Pons (tissue), 1 donor: ENCODE measurements around the gene CTCF.

Source experiments
- DNase-seq: peaks from one replicate; pipeline ENCODE4 v3.0.0-alpha.2; 2016; ENCODE audit warnings: low spot score

Gene CTCF

GRCh38 chr16:67548265-67549126 is 13.8 kb upstream of the CTCF start:
- no peak for DNase-seq

DNA sequence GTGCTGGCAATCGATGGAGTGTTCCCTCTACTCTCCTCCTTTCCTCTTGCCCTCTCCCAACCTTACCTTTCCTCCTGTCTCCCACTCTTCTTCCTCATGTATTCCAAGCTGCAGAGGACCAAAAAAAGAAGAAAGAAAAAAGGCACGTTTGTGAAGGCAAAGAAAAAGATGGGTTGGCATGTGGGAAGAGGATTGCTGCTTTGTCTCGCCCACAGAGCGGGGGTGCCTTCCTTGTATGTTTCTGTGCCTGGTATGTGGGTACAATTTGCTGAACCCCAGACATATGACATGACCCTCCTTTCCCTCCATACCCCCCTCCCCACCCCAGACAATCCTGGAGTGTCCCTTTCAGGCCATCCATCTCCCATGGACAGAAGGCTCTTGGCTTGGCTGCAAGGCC is 13.1 kb upstream of the CTCF start:
- no peak for DNase-seq

GRCh38 chr16:67549936-67550335 is 12.4 kb upstream of the CTCF start:
- no peak for DNase-seq

GRCh38 chr16:67551091-67551490 is 11.2 kb upstream of the CTCF start:
- DNase-seq, result no peak

DNA sequence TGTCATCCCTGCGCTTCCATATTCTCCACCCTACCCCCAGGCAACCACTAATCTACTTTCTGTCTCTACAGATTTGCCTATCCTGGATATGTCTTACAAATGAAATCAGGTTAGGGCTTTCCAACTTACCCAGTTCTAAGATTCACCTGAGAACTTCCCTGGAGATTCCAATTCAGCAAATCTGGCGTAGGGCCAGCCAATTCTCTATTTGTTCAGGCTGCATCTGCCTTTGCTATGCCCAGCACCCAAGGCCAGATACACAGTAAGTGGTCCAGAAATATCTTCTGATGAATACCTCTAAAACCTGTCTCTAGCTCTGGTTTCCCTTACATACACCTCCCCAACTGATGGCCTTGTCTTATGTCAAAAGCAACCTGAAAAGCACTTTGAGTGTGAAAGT is 10.4 kb upstream of the CTCF start:
- no peak for DNase-seq

GRCh38 chr16:67552476-67552875 is 9.8 kb upstream of the CTCF start:
- DNase-seq, result no peak

- DNase-seq, result no peak
Observed at GRCh38 chr16:67555795-67556212, 6.5 kb upstream of the CTCF start.

DNA sequence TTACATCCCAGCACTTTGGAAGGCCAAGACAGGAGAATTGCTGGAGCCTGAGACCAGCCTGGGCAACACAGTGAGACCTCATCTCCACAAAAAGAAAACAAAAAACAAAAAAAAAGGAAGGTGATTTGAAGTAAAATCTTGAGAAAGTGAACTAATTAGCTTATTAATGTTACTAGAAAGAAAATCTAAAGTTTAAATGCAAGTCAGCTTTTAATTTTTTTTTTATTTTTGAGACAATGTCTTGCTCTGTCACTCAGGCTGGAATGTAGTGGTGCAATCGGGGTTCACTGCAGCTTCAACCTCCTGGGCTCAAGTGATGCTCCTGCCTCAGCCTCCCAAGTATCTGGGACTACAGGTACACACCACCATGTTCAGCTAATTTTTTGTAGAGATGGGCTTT is 3.5 kb upstream of the CTCF start:
- DNase-seq, result no peak

DNA sequence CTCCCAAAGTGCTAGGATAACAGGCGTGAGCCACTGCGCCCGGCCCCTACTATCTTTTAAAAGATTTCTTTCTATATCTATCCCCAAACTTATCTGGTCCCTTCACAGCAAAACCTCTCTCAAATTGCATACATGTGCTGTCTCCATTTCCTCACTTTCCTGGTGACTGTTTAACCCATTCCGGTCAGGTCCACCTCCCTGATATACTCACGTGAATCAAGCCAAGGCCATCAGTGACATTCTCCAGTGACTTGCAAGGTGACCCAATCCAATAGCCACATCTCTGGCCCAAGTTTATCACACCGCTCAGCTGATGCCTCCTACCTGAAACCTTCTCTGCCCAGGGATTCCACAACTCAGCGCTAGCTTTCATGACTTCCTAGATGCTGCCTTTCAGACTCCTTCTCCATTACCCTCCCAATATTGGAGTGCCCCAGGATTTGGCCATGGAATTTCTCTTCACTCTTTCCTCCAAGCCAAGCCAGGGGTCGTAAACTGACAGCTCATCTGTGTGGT is 1.4 kb upstream of the CTCF start:
- DNase-seq, result no peak

- DNase-seq, result no peak
Observed at GRCh38 chr16:67561501-67561823, 864 bp upstream of the CTCF start.

GRCh38 chr16:67561824-67562525 is 351 bp upstream of the CTCF start:
- DNase-seq, result peak; percentile 92

GRCh38 chr16:67562918-67563707 is 787 bp downstream of the CTCF start:
- DNase-seq, result peak; percentile 32

- DNase-seq, result peak; percentile 46
Observed at GRCh38 chr16:67563708-67564468, 1.6 kb downstream of the CTCF start.

GRCh38 chr16:67565470-67566100 is 3.3 kb downstream of the CTCF start:
- no peak for DNase-seq

DNA sequence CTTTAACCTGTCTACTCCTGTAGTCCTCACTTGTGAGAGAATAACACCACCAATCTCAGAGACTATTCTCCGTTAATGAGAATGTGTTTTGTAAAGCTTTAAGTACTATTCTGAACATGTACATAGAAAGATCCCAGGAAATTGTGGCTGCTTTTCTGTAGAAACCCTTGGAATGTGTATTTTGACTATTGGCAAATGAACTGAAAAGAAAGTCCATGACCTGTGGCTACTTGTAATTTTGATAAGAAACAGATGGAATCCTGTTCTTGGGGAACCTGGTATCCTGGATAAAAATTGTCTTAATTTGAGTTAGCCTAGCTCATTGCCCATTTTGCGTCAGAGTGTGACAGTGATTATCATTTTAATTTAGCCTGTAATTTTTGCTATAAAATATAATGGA is 9.1 kb downstream of the CTCF start:
- DNase-seq, result no peak

DNA sequence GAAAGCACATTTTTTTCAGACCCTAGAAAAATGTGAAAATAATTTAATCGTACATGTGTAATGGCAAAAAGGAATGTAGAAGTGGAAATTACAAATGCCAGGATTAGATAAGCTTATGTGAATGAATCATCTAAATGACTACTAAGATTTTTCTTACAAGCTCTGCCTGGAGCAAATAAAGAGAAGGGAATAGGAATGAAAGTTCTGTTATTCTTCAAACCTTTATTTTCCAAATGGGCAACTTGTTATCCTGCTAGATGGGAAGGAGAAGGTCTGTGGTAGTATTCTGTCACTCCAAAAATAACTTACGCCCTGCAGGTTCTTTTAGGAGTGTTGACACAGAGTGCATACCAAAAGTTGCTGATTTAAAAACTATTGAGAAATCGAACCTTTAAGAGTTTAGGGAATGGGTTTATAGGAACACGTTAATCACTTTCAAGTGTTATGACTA is 9.7 kb downstream of the CTCF start:
- no peak for DNase-seq

DNA sequence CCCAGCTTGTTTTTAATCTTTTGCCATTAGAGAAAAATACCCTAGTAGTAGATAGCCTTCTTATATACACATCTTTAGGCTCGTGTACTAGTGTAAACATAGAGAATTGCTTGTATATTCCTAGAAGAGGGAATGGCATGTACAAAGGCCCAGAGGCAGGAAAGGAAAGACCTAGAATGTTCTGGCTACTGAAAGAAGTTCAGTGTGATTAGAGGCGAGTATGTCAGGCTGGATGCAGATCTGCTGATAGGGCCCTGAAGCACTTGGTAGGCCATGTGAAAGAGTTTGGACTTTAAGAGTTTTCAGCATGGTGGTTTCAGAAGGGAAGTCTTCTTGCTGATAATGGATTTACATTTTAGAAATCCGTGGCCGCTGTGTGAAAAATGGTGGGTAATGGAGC is 17.4 kb downstream of the CTCF start:
- DNase-seq, result no peak

- DNase-seq, result no peak
Observed at GRCh38 chr16:67580202-67580601, 17.9 kb downstream of the CTCF start.

DNA sequence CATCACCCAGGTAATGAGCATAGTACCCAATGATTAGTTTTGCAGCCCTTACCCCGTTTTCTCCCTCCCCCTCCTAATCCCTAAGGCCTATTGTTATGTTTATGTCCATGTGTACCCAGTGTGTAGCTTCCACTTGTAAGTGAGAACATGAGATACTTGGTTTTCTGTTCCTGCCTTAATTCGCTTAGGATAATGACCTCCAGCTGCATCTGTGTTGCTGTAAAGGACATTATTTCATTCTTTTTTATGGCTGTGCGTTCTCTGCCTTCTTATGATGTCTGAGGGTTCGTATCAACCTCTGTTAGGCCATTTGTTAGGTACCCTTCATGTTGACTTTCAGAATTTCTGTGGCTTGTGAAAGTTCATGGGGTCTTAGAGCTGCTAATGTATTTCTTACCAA is 31.0 kb downstream of the CTCF start:
- no peak for DNase-seq

DNA sequence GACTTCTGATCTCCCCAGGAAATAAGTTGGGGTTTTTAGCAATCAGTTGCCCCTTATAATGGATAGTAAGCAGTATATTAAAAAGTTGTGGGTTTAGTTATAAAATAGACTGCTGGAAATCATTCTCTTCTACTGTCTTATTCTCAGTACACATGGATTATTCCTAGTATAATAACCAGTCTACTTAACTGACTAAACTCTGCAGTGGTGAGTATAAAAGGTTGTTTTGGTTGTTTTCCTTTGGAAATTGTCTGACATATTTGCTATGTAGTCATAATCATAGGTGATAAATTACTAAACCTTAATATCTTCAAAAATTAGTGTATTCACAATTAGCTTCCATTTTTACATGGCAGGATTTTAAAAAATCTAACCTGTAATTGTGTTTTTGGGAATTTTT is 31.4 kb downstream of the CTCF start:
- no peak for DNase-seq

DNA sequence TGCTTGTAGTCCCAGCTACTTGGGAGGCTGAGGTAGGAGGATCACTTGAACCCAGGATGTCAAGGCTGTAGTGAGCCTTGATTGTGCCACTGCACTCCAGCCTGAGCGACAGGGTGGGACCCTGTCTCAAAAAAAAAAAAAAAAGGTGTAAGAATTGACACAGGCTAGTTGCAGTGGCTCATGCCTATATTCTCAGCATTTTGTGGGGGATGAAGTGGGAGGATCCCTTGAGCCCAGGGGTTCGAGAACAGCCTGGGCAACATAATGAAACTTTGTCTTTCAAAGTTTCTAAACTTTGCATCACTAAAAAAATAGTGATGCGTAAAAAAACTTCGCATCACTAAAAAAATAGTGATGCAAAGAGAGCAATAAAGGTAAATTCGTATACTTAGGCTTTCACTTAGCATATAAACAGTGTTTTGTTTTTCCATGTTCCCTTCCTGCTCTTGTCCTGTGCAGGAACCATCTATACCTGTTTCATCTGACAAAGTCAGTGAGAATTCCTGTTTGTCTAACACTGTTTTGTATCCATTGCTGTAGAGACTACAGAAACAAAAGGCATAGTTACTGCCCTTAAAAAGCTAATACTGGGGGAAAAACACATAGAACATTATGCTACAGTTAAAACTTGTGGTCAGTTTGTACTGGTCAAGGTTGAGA is 32.1 kb downstream of the CTCF start:
- no peak for DNase-seq
